Measurements from ENCODE around the gene CA5A.

CA5A gene

DNA sequence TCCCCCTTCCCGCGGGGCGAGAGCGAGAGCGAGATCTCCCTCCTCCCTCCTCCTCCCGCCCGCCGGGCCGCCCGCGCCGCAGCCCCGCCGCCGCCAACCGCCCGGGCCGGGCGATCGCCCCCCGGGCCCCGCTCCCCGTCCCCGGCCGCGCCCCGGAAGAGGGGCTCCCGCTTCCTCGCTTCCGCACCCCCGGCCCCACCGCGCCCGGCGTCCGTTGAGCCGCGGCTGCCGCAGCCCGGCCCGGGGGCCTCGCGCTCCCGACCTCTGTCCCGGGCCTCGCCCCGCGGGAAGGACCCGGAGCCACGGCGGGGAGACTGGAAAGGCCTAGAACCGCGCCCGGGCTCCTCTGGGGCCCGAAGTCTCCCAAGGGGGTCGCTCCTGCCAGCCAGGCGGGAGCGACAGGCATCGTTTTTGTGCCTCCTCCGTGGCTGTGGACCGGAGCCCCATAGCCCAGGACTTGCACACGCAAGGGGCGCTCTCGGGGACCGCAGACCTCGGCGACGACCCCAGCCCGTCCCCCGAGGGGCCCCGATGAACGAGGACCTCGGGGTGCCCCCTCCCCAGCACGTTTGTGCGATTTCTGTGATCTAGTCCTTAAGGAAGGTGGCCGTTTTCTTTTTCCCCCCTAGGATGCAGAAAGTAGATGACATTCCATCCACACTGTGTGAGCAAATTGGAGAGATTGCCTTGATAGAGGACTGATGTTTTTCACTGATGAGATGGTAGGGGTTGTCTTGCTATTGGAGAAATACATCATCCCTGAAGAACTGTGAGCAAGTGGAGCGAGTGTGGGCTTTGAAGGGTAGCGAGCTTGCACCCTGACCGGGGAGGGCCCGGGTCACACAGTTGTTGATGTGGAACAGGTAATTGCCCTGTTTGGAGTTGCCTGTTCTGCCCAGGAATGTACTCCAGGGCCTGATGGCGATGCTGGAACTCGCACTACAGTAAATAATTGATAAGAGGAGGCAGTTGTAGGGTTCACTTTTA is 15.5 kb upstream of the CA5A start:
- DNase-seq (ENCODE audit: low read depth): no peak
- TF ChIP-seq, protein P1, sequence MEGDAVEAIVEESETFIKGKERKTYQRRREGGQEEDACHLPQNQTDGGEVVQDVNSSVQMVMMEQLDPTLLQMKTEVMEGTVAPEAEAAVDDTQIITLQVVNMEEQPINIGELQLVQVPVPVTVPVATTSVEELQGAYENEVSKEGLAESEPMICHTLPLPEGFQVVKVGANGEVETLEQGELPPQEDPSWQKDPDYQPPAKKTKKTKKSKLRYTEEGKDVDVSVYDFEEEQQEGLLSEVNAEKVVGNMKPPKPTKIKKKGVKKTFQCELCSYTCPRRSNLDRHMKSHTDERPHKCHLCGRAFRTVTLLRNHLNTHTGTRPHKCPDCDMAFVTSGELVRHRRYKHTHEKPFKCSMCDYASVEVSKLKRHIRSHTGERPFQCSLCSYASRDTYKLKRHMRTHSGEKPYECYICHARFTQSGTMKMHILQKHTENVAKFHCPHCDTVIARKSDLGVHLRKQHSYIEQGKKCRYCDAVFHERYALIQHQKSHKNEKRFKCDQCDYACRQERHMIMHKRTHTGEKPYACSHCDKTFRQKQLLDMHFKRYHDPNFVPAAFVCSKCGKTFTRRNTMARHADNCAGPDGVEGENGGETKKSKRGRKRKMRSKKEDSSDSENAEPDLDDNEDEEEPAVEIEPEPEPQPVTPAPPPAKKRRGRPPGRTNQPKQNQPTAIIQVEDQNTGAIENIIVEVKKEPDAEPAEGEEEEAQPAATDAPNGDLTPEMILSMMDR (IDR thresholded peaks at IDR 0.05; ENCODE audit: insufficient read depth, low read depth, low read length, missing control alignments): peak; percentile 6
- H3K4me3 ChIP-seq (ENCODE audit: low read length): peak overlapping the region; percentile 93

GRCh38 chr16:87950765-87951551 is 14.6 kb upstream of the CA5A start, which contains the start of gene BANP:
BANP (plus strand) TSS chr16:87951434; CDS start chr16:87975116, 23,682 bp downstream.
- TF ChIP-seq, protein P1 (IDR thresholded peaks at IDR 0.05; ENCODE audit: insufficient read depth, low read depth, low read length, missing control alignments): peak; percentile 28
- peak; percentile 99 for DNase-seq (ENCODE audit: low read depth)
- H3K4me3 ChIP-seq (ENCODE audit: low read length): peak within 1 kb of the TSS; percentile 93

DNA sequence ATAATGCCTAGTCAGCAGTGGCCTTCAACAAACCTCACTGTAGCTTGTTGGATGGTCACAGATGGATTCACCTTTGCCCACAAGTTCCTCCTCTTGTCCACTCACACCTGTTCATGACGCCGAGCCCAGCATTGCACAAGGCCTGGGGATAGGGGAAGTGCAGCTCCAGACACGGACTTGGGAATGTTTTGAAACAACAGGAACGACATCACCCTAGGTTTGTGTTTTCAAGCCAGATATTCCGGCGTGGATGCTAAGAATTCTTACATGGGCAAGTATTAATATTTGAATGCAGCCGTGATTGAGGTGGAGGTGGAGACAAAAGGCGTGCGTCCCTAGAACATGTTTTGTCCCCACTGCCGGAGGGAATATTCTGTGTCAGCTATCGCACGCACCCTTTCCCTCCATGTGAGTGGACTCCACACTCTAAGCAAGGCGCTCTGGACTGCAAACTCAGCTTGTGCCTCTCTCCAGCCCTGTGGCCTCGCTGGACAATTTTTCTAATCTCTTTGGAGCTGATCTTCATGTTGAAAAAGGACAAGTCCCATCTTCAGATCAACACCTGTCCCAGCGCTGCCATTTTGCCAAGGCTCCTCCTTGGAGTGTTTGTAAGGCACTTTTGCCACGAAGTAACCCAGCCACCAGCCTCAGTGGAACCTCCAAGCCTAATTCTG is 12.9 kb upstream of the CA5A start:
- no peak for DNase-seq (ENCODE audit: low read depth)
- H3K4me3 ChIP-seq (ENCODE audit: low read length): no peak overlapping the region
- TF ChIP-seq, protein P1 (IDR thresholded peaks at IDR 0.05; ENCODE audit: insufficient read depth, low read depth, low read length, missing control alignments): no peak

DNA sequence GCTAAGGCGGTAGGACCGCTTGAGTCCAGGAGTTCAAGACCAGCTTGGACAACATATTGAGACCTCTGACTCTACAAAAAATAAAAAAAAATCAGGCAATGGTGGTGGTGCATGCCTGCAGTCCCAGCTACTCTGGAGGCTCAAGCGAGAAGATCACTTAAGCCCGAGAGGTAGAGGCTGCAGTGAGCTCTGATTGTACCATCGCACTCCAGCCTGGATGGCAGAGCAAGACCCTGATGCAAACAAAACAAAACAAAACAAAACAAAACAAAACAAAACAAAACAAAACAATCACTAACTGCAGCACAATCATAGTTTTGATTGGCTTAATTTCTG is 12.4 kb upstream of the CA5A start:
- no peak for DNase-seq (ENCODE audit: low read depth)
- no peak overlapping the region for H3K4me3 ChIP-seq (ENCODE audit: low read length)
- TF ChIP-seq, protein P1 (IDR thresholded peaks at IDR 0.05; ENCODE audit: insufficient read depth, low read depth, low read length, missing control alignments): no peak

DNA sequence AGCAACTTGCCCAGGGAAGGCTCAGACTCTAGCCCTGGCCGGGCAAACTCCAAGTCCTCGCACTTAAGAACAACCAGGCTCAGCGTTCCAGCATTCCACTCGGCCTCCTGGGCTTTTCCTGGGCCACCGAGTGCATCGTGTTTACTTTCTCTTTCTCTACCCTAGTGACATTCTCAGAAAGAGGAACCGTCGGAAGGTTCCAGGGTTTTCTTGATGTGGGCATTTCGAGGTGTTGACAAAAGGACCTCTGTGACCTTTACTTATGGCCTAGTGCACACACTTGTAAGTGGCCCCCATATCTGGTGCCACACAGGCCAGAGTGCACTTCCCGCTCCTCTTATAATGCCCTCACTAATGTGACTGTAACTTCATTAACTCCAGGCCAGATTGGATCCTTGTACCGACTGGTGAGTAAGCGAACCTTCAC is 11.8 kb upstream of the CA5A start:
- TF ChIP-seq, protein P1 (IDR thresholded peaks at IDR 0.05; ENCODE audit: insufficient read depth, low read depth, low read length, missing control alignments): no peak
- DNase-seq (ENCODE audit: low read depth): no peak
- H3K4me3 ChIP-seq (ENCODE audit: low read length): no peak overlapping the region

DNA sequence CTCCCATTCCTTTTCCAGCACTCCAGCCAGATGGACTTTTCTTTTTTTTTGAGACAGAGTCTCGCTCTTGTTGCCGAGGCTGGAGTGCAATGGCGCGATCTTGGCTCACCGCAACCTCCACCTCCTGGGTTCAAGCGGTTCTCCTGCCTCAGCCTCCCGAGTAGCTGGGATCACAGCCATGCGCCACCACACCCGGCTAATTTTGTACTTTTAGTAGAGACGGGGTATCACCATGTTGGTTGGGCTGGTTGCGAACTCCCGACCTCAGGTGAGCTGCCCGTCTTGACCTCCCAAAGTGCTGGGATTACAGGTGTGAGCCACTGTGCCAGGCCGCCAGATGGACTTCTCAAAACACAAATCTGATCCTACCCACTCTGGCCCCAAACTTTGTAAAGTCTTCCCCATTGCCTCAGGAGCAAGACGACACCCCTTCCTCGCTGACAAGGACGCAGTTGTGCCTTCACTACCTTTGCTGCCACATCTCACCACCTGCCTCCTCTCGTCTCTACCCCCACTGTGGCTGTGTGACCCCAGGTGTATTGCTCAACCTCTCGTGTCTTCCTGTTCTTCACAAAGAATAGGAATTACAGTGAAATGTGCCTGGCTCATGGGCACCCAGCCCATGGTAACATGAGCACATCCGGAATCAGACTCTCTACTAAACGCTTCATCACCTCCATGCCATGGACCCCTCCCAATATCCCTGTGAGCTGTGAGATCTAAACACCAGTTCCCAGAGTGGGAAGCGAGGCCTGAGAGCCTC is 11.2 kb upstream of the CA5A start:
- TF ChIP-seq, protein P1 (IDR thresholded peaks at IDR 0.05; ENCODE audit: insufficient read depth, low read depth, low read length, missing control alignments): no peak
- H3K4me3 ChIP-seq (ENCODE audit: low read length): no peak overlapping the region
- no peak for DNase-seq (ENCODE audit: low read depth)
